NCI-H526 treated with DMSO at 0.1 percent for 48 hours (cell line): ENCODE measurements around the gene FN3K.

Source experiments
- DNase-seq: peaks from one replicate; lab custom pipeline; 2025; lab: John Stamatoyannopoulos, UW

The FN3K gene

DNA sequence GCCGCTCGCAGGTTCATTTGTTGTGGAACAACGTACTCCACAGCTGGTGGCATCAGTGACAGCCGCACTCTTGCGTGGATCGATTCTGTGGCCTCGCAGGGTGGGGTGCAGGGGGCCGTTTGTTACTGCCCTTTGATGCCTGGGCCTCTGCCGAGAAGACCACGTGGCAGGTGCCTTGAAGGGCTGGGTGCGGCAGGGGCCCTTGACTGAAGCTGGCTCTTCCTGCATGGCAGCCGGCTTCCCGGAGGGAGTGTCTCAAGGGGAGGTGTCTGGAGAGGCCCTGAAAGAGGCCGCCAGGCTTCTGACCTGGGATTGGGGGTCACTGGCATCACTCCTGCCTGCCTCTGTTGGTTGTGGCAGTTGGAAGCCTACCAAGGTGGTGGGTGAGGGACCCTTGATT lies 60.2 kb downstream of the FN3K start:
- DNase-seq, result no peak

DNA sequence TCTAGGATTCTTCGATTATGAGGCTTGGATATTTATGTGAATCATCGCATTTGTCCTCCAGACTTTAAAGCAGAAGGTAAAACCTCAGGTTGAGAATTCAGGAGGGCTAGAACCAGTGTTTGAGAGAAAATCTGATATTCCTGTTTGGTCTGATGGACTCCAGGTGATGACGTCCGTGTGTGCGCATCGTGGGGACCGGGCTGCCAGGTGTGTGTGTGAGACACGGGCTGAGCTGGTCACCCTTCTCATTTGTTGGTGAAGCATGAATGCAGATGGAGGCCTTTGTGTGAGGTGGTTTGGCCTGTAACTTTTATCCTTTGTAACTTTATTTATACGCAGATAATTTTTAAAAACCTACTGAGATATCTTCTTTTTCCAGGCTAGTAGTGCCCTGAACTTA lies 61.6 kb downstream of the FN3K start:
- no peak for DNase-seq

DNA sequence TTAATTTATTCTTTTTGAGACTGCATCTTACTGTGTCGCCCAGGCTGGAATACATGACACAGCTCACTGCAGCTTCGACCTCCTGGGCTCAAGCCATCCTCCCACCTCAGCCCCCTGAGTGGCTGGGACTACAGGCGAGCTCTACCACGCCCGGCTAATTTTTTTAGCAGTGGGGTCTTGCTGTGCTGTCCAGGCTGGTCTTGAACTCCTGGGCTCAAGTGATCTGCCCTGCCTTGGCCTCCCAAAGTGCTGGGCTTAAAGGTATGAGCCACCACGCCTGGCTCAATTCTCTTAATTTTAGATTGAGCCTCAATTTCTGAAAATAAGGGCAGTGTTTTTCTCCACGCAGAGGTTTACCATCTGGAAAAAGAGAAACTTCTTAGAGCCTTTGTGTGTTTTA lies 63.3 kb downstream of the FN3K start:
- no peak for DNase-seq

DNA sequence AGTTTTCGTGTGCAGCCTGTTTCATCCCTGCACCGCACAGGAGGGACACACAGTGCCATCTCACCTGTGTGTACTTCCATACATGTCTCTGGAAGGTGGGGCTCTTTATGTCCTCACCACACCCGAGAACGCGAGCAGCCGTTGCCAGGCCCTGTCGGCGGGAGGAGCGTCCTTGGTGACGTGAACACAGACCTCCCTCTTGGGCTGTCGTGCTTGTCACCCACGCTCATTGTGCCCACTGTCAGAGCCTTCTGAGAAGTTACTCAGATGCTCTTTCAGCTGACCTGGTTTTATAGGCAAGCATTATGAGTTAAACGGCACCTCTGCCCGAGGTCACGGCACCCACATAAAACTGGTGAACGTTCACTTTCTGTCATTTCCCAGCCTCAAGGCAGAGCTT lies 64.2 kb downstream of the FN3K start:
- DNase-seq, result no peak
